ENCODE results near the gene EVL.

Gene EVL

GRCh38 chr14:100085462-100085861 is 20.2 kb downstream of the EVL start:
- DNase-seq (ENCODE audit: low read depth): no peak

GRCh38 chr14:100086361-100086760 is 21.1 kb downstream of the EVL start:
- no peak for DNase-seq (ENCODE audit: low read depth)

- no peak for DNase-seq (ENCODE audit: low read depth)
Observed at GRCh38 chr14:100088226-100088625, 23.0 kb downstream of the EVL start.

- no peak for DNase-seq (ENCODE audit: low read depth)
Observed at GRCh38 chr14:100091386-100091785, 26.2 kb downstream of the EVL start.

- no peak for DNase-seq (ENCODE audit: low read depth)
Observed at GRCh38 chr14:100092832-100093231, 27.6 kb downstream of the EVL start.

GRCh38 chr14:100093319-100093718 is 28.1 kb downstream of the EVL start:
- DNase-seq (ENCODE audit: low read depth): no peak

- DNase-seq (ENCODE audit: low read depth): no peak
Observed at GRCh38 chr14:100096656-100097055, 31.4 kb downstream of the EVL start.

- no peak for DNase-seq (ENCODE audit: low read depth)
Observed at GRCh38 chr14:100098171-100098570, 32.9 kb downstream of the EVL start.

GRCh38 chr14:100100032-100100703 is 34.9 kb downstream of the EVL start:
- no peak for DNase-seq (ENCODE audit: low read depth)

- no peak for DNase-seq (ENCODE audit: low read depth)
Observed at GRCh38 chr14:100102156-100102785, 37.0 kb downstream of the EVL start.

- DNase-seq (ENCODE audit: low read depth): no peak
Observed at GRCh38 chr14:100103250-100104005, 38.2 kb downstream of the EVL start.

GRCh38 chr14:100104006-100104352 is 38.8 kb downstream of the EVL start:
- no peak for DNase-seq (ENCODE audit: low read depth)

- DNase-seq (ENCODE audit: low read depth): no peak
Observed at GRCh38 chr14:100104523-100105300, 39.5 kb downstream of the EVL start.

GRCh38 chr14:100105357-100106169 is 40.3 kb downstream of the EVL start:
- no peak for DNase-seq (ENCODE audit: low read depth)

- DNase-seq (ENCODE audit: low read depth): no peak
Observed at GRCh38 chr14:100106250-100107112, 41.3 kb downstream of the EVL start.

GRCh38 chr14:100107236-100107635 is 42.0 kb downstream of the EVL start:
- DNase-seq (ENCODE audit: low read depth): no peak

- DNase-seq (ENCODE audit: low read depth): peak; percentile 71
Observed at GRCh38 chr14:100108042-100108825, 43.0 kb downstream of the EVL start.

- DNase-seq (ENCODE audit: low read depth): no peak
Observed at GRCh38 chr14:100108840-100109593, 43.8 kb downstream of the EVL start.

- DNase-seq (ENCODE audit: low read depth): no peak
Observed at GRCh38 chr14:100109594-100109955, 44.4 kb downstream of the EVL start.
